DND-41 (cell line): ENCODE results near the gene APCDD1L.

ENCODE experiments used
- EZH2 ChIP-seq: IDR thresholded peaks from 3 replicates; pipeline ENCODE4 v1.6.1; 2012; ENCODE audit warnings: borderline replicate concordance, low read depth, mild to moderate bottlenecking, moderate library complexity, low read length, inconsistent platforms; ENCODE audit not compliant: severe bottlenecking
- TF ChIP-seq, protein P1 (sequence below): IDR thresholded peaks from 2 replicates; pipeline ENCODE4 v1.5.1; 2012; ENCODE audit warnings: borderline replicate concordance, low read length, moderate library complexity, mild to moderate bottlenecking; ENCODE audit not compliant: poor library complexity, severe bottlenecking; ENCODE audit errors: extremely low read depth

DNA sequence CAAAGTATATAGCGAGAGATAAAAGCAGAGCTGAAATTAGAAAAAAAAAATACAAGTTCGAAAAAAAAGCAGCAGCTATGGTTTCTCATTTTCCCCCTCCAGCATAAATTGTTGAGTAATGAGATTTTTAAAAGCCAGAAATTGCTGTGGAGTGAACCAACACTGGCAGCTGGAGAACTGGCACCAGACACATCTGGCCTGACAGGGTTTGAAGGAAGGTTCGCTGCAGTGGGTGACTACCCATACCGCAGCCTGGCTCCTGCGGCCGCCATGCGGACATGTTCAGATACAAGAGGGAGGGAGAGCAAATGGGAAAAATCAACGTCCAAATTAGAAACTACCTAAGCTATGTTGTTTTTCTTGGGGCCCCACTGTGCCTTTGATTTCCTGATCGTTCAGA, 3.3 kb downstream of the APCDD1L start:
- TF ChIP-seq, protein P1, sequence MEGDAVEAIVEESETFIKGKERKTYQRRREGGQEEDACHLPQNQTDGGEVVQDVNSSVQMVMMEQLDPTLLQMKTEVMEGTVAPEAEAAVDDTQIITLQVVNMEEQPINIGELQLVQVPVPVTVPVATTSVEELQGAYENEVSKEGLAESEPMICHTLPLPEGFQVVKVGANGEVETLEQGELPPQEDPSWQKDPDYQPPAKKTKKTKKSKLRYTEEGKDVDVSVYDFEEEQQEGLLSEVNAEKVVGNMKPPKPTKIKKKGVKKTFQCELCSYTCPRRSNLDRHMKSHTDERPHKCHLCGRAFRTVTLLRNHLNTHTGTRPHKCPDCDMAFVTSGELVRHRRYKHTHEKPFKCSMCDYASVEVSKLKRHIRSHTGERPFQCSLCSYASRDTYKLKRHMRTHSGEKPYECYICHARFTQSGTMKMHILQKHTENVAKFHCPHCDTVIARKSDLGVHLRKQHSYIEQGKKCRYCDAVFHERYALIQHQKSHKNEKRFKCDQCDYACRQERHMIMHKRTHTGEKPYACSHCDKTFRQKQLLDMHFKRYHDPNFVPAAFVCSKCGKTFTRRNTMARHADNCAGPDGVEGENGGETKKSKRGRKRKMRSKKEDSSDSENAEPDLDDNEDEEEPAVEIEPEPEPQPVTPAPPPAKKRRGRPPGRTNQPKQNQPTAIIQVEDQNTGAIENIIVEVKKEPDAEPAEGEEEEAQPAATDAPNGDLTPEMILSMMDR: no peak
- TF ChIP-seq EZH2: no peak
